ENCODE data around the gene PJVK.
"Not testable (repeated sequence)": the region's sequence is repeated elsewhere in the genome, so short reads cannot be mapped to it uniquely, and the experiment has no call there.

Gene PJVK

DNA sequence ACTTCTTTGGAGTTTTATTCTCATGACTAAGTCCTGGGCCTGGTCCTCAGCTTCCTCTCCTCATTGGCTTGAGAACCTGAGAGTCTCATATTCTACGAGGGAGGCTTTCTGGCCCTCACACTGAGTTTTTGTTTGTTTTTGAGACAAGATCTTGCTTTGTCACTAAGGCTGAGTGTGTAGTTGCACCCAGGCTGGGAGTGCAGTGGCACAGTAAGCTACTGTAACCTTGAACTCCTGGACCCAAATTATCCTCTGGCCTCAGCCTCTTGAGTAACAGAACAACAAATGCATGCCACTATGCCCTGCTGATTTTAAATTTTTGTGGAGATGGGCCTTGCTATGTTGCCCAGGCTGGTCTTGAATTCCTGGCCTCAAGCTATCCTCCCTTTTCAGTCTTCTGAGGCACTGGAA is 22.8 kb upstream of the PJVK start:
- DNase-seq (ENCODE audit: low read depth in 2 of 2, low spot score in 1 of 2), result no peak

DNA sequence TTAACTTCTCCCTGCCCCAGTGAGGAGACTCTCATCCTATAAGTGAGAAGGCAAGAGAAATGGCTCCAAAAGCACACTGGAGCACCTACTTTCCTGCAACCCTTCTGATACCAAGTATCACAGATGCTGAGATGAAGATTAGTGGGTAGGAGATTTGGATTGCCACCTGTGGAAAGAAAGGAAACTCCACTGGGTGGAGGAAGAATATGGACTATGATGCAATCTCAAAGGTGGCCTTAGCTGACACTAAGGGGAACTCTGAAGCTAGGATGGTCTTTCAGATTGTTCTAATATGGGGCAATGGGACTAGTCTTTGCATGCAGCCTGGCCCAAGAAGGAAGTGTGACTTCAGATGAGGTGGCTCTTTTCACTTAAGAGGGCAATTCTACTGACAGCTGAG is 21.8 kb upstream of the PJVK start:
- DNase-seq (ENCODE audit: low read depth in 2 of 2, low spot score in 1 of 2), result no peak

GRCh38 chr2:178436662-178437061 is 14.5 kb upstream of the PJVK start:
- DNase-seq (ENCODE audit: low read depth in 2 of 2, low spot score in 1 of 2), result no peak

DNA sequence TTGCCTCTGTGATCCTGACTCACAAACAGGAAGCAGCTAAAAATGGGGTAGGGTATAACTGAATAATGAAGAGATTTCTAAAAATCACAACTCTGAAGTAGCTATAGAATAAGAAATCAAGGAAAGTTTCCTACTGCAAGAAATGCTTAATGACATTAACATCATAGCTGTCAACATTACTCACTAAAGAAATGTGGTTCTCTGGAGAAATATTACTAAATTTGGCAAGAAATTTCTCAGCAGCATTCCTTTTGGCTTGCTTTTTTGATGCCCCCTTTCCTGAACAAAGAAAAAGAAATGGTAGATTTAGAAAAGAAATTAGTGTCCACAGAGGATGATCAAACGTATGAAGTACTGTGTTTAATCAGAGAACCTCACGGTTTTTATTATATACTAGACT is 9.8 kb upstream of the PJVK start:
- no peak for DNase-seq (ENCODE audit: low read depth in 2 of 2, low spot score in 1 of 2)

DNA sequence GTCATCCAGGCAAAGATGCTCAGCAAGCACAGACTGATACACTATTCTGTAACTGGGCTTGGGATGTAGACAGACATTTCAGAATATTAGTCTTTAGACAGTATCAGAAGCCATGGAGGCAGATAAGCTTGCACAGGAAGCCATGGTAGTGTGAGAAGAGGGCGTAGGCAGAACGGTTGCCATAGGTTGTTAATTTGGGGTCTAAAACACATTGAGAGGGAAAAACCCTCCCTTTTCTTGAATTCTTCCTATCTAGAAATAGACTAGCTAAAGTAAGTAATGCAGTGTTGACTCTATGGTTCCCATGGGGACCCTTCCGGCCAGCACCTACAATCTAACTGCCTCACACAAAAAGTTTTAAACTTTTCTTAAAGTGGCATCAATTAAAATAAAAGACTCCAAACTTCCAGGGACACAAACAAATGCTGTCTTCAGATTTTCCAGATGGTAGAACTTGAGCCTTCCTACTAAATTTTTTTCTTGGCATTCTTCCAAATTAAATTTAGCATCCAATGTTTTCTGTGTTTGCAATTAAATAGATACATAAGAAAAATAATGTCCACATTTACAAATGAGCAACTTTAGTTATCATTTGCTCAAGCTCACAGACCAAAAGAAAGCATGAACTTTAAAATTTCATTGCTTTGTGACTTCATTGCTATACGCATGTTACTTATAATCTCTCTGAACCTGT is 2.1 kb upstream of the PJVK start:
- DNase-seq (ENCODE audit: low read depth in 2 of 2, low spot score in 1 of 2), result no peak

DNA sequence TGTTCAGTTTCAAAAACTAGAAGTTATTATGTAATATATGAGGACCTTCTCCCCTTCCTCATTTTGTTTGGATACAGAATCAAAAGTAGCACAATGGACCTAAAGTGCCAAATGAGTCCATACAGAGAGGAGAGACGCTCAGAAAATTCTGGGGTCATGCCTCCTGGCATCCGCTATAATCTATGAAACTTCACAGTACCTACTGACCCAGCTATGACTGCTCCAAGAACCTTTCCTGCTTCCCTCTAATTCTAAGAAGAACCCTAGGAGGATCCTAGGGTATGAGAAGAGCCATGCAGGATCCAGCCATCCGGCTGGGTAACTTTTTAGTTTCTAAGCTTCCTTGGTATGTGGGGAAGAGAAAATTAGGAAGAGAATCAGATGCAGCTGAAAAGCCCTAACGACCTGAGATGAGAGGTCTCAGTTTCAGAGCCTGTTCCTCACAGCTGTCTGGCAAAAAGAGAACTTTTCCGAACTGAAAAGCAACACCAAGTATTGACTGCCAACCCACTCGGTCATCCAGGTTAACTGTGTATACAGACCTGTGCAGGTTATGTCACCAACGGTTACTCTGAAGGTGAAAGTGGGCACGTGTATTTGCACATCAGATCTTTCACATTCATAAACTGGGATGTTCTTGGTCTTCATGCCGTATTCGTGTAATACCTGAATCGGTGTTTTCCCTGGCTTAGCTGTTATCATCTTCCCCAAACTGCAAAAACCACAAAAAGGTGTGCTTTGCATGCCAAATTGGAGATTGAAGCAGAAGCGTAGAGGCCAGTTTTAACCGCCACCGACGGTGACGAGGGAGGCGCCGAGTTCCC is 1.3 kb upstream of the PJVK start:
- no peak for DNase-seq (ENCODE audit: low read depth in 2 of 2, low spot score in 1 of 2)

- DNase-seq (ENCODE audit: low read depth in 2 of 2, low spot score in 1 of 2), result peak in 1 of 2 donors; percentile 51
Observed at GRCh38 chr2:178450524-178450773, 729 bp upstream of the PJVK start.

- DNase-seq (ENCODE audit: low read depth in 2 of 2, low spot score in 1 of 2), result no peak
Observed at GRCh38 chr2:178452334-178452733, 1.2 kb downstream of the PJVK start.

- DNase-seq (ENCODE audit: low read depth in 2 of 2, low spot score in 1 of 2), result no peak
Observed at GRCh38 chr2:178452870-178453269, 1.7 kb downstream of the PJVK start.

DNA sequence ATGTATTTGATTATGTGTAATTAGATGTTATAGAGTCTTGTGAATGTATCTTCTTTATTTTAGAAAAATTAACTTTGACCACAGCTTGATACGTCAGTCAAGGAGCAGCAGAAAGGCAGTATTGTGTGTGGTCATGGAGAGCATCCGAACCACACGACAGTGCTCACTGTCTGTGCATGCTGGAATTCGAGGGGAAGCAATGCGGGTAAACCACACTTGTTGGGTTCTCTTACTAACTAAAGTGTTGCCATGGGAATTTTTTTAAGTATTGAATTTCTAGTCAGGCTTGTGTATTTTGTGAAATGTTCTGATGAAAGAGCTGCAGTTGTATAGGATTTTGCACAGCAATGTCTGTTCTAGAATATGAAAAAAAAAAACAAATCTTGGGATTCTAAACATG is 4.8 kb downstream of the PJVK start:
- DNase-seq (ENCODE audit: low read depth in 2 of 2, low spot score in 1 of 2), result no peak

GRCh38 chr2:178457390-178457886 is 6.3 kb downstream of the PJVK start:
- DNase-seq (ENCODE audit: low read depth in 2 of 2, low spot score in 1 of 2), result no peak

DNA sequence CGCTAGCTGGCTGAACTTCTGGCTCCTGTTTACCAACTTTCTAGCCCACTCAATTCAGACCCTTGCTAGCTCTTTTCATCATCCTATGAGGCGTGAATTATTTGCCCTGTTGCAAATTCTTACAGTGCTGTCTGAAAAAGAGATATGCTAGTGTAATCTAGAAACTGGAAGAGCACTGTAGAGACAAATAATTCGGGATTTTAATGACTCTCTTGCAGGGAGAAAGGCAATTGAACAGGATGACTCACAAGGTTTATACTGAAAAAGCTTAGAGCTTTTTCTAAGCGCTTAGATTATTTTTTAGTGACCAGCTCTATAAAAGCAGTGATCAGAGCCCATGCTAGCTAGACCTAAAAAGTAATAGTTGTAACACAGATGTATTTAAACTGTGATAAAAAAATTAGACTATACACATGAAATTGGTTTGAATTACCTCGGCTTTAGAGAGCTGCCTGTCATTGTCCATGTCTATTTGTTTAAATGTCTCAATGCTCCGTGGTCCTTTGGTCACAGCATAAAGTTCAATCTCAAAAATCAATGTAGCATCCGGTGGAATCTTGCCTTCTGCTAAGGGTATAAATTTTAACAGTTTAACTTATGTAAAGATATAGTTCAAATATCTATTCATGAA is 18.2 kb downstream of the PJVK start:
- DNase-seq (ENCODE audit: low read depth in 2 of 2, low spot score in 1 of 2), result no peak

- DNase-seq (ENCODE audit: low read depth in 2 of 2, low spot score in 1 of 2), result not testable (repeated sequence)
Observed at GRCh38 chr2:178471313-178471712, 20.1 kb downstream of the PJVK start.

DNA sequence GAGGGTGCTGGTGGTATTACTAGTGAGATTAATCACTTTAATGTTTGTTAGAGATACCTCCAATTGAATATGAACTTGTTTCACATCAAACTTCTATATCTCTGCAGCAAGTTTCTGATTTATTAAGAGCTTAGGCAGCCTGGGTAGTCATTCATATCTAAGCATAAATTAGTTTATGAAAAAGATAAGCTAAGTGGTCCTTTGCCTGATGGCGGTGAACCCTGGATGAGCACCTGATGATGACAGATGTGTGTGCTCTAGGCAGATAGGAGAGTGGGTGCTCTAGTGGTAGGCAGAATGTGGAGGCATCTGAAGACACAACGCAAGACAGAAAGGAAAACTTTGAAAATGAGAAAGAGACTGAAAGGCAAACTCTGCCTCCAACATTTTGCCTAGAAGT is 22.2 kb downstream of the PJVK start:
- DNase-seq (ENCODE audit: low read depth in 2 of 2, low spot score in 1 of 2), result no peak

GRCh38 chr2:178473931-178474330 is 22.8 kb downstream of the PJVK start:
- DNase-seq (ENCODE audit: low read depth in 2 of 2, low spot score in 1 of 2), result no peak

- no peak for DNase-seq (ENCODE audit: low read depth in 2 of 2, low spot score in 1 of 2)
Observed at GRCh38 chr2:178474560-178474959, 23.4 kb downstream of the PJVK start.

DNA sequence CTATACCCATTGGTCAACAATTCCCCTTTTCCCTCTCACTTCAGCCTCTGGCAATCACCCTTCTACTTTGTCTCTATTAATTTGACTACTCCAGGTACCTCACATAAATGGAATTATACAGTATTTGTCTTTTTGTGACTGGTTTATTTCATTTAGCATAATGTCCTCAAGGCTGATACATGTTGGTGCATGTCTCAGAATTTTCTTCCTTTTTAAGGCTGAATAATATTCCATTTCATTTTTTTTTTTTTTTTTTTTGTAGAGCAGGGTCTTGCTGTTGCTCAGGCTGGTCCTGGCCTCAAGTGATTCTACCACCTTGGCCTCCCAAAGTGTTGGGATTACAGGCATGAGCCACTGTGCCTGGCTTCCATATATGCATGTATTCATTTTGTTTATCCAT is 25.3 kb downstream of the PJVK start:
- no peak for DNase-seq (ENCODE audit: low read depth in 2 of 2, low spot score in 1 of 2)

DNA sequence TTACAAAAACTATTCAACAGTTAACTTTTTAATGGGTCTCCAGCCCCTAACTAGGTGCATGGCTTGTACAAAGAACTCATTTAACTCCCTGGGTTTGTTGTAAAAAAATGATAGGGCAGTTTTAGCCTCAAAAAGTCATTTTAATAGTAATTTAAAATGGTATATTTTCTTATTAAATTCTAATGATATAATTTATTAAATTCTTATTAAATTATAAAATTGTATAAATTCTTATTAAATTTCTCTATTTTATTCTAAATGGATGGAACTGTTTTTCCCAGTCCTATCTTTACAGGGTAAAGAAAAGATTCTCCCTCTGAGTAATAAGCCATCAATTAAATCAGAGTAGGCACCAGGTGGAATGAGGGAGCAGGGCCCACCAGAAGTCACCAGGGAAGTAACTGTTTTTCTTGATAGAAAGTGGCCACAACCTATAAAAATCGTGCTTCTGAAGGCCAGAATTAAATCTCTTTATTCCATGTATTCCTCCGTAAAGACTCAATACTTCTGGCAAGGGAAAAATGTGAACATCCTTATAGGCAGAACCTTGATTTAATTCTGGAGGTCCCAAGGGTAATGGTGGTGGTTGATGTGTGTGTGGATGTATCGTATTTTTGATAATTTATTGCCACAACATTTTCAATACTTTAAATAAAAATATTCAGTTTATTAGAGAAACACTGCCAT is 26.4 kb downstream of the PJVK start:
- DNase-seq (ENCODE audit: low read depth in 2 of 2, low spot score in 1 of 2), result no peak

DNA sequence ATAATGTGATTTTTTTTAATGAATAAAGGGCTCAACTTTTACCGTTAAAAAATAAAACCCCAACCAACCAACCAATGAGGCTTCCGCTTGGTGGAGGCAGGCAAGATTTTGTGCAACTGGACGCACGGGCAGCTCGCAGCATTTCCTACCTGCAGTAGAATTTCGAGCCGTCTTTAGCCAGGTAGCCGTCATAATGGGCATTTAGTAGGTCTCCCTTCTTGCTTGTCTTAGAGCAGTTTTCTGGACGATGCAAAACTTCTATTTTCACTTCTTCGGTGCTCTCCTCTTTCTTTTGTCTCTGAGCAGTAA is 26.9 kb downstream of the PJVK start:
- no peak for DNase-seq (ENCODE audit: low read depth in 2 of 2, low spot score in 1 of 2)

DNA sequence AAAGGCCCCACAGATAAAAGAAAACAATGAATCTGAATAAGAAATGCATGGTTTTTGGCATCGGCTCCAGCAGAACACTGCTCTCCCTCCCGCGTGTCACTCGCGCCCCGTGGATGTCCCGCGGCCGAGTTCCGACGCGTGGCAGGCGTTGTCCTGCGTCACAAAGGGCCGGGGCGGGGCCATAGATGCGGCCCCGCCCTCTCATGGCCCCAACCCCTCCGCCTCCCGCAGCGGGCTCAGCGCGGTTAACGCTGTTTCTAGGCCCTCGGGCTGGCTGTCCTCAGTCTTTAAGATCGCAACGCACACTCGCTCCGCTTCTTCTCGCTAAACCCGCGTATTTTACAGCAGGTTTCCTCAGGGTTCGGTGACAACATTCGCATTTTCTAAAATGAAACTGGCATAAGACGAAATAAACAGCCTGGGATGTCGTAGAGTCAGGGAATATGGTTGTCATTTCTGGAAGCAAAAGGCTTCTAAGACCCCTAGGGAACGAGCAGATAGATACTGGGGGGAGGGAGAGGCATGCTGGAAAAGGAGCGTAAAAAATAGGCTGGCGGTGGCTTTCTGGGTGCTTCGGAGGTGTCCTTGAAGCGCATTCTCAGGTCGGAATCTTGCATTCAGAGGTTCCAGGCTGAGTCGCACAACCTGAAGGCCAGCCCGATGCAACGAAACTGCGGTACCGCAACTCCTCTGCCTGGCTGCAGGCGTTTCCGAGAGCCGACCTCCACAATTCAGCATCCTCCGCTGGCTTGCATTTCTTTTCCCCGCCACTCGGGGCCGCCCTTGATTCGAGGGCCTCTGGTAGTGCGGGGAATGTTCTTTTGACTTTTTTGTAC is 27.5 kb downstream of the PJVK start, which contains the start of gene FKBP7:
Gene FKBP7 (minus strand): TSS at position 162 of the 836 bp plus-strand sequence. CDS start 101 bp downstream, at position 61.
- DNase-seq (ENCODE audit: low read depth in 2 of 2, low spot score in 1 of 2), result peak; percentile 52 to 71

DNA sequence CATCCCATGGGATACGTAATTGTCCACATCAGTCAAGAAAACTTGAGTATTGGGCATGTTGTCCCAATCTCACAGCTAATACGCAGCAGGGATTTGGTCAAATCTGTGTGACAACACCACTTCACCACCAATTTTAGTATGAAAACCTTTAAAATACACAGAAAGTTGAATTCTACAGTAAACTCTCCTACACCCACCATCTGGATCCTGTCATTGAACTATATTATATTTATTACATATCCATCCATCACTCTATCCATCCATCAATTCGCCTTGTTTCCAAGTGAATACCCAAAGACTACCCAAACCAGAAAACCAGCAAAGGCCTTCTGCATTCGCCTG is 28.1 kb downstream of the PJVK start:
- no peak for DNase-seq (ENCODE audit: low read depth in 2 of 2, low spot score in 1 of 2)
